GM18858 (cell line): Measurements from ENCODE around the gene TRAPPC2.
A peak's percentile ranks its signal among the peaks of the same experiment; 100 is the strongest.

Experiments used
- ATAC-seq: cut with Tn5 transposase; IDR thresholded peaks from one replicate; pipeline ENCODE4 v1.9.1; 2021; ENCODE audit not compliant: unreplicated experiment

Gene TRAPPC2

GRCh38 chrX:13734278-13735172, at the start of gene TRAPPC2, which contains the start of gene OFD1:
TRAPPC2 (minus strand) TSS chrX:13734620; CDS start chrX:13719963, 14,657 bp downstream.
OFD1 (plus strand) TSS chrX:13734748; CDS start chrX:13735072, 324 bp downstream.
- ATAC-seq, result peak; percentile 81

GRCh38 chrX:13780868-13781427, 46.5 kb upstream of the TRAPPC2 start:
- ATAC-seq, result no peak

GRCh38 chrX:13778916-13779315, 44.5 kb upstream of the TRAPPC2 start:
- ATAC-seq, result no peak

GRCh38 chrX:13776387-13776786, 42.0 kb upstream of the TRAPPC2 start:
- no peak for ATAC-seq

- ATAC-seq, result no peak
Measured at GRCh38 chrX:13775837-13776236, 41.4 kb upstream of the TRAPPC2 start.

- no peak for ATAC-seq
Measured at GRCh38 chrX:13774696-13775095, 40.3 kb upstream of the TRAPPC2 start.

- no peak for ATAC-seq
Measured at GRCh38 chrX:13770013-13770535, 35.7 kb upstream of the TRAPPC2 start.

- no peak for ATAC-seq
Measured at GRCh38 chrX:13768939-13769338, 34.5 kb upstream of the TRAPPC2 start.

GRCh38 chrX:13764765-13765164, 30.3 kb upstream of the TRAPPC2 start:
- ATAC-seq, result no peak

- ATAC-seq, result no peak
Measured at GRCh38 chrX:13764281-13764680, 29.9 kb upstream of the TRAPPC2 start.

- ATAC-seq, result no peak
Measured at GRCh38 chrX:13763489-13763888, 29.1 kb upstream of the TRAPPC2 start.

- peak; percentile 43 for ATAC-seq
Measured at GRCh38 chrX:13761606-13762414, 27.4 kb upstream of the TRAPPC2 start.

GRCh38 chrX:13760426-13760825, 26.0 kb upstream of the TRAPPC2 start:
- no peak for ATAC-seq

- ATAC-seq, result peak; percentile 68
Measured at GRCh38 chrX:13759152-13759718, 24.8 kb upstream of the TRAPPC2 start.

- ATAC-seq, result no peak
Measured at GRCh38 chrX:13756381-13756780, 22.0 kb upstream of the TRAPPC2 start.

- no peak for ATAC-seq
Measured at GRCh38 chrX:13755254-13755653, 20.8 kb upstream of the TRAPPC2 start.

- no peak for ATAC-seq
Measured at GRCh38 chrX:13754765-13755164, 20.3 kb upstream of the TRAPPC2 start.

- peak; percentile 51 for ATAC-seq
Measured at GRCh38 chrX:13752646-13753045, 18.2 kb upstream of the TRAPPC2 start.

- no peak for ATAC-seq
Measured at GRCh38 chrX:13752141-13752540, 17.7 kb upstream of the TRAPPC2 start.

GRCh38 chrX:13750812-13751211, 16.4 kb upstream of the TRAPPC2 start:
- no peak for ATAC-seq

GRCh38 chrX:13750204-13750603, 15.8 kb upstream of the TRAPPC2 start:
- ATAC-seq, result no peak
